Upper lobe of left lung (tissue), 4 donors: Measurements from ENCODE around the gene MUC13.

Source experiments
- EP300 ChIP-seq, 4 donors: sonication (generic); formaldehyde crosslinking; IDR thresholded peaks; one replicate each; pipeline ENCODE4 v1.5.1; 2017; ENCODE audit warnings: antibody characterized with exemption in 4 of 4, control low read depth in 2 of 4
- POLR2A ChIP-seq, 4 donors: fragments of 450-650 bp; IDR thresholded peaks; one replicate each; pipeline ENCODE4 v1.5.1; 2016 to 2017; ENCODE audit warnings: antibody characterized with exemption in 4 of 4, mild to moderate bottlenecking in 2 of 4
- POLR2AphosphoS5 ChIP-seq, 2 donors: sonication (generic); formaldehyde crosslinking; IDR thresholded peaks; one replicate each; pipeline ENCODE4 v1.5.1; 2017; ENCODE audit warnings: antibody characterized with exemption in 2 of 2
- TF ChIP-seq, protein P1 (sequence below), 6 experiments: fragments of 450-650 bp in 4 of 6; fragments of 200-600 bp in 2 of 6; sonication (generic) in 2 of 6; IDR thresholded peaks; one replicate each; pipeline ENCODE4 v1.5.1; 2016 to 2019; ENCODE audit warnings: antibody characterized with exemption in 6 of 6

DNA sequence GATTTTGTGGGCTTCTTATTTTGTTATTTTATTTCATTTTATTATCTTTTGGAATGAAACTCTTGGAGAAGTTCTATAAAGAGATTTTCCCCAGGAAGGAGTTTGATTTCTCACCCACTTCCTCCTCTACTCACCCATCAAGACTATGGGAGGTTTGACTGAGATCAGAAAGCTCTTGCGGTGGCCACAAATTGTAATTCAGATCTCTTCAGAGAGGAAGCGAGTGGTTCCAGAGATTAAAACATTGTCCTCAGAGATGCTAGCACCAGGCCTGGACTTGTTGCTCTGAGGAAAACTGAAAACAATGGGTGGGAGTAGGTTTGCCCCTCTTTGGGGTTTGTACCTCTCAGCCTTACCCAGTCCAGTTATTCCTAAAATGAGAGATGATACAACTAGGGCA is 8.1 kb upstream of the MUC13 start:
- no peak for TF ChIP-seq POLR2AphosphoS5 (IDR thresholded peaks at IDR 0.05)
- TF ChIP-seq, protein P1, sequence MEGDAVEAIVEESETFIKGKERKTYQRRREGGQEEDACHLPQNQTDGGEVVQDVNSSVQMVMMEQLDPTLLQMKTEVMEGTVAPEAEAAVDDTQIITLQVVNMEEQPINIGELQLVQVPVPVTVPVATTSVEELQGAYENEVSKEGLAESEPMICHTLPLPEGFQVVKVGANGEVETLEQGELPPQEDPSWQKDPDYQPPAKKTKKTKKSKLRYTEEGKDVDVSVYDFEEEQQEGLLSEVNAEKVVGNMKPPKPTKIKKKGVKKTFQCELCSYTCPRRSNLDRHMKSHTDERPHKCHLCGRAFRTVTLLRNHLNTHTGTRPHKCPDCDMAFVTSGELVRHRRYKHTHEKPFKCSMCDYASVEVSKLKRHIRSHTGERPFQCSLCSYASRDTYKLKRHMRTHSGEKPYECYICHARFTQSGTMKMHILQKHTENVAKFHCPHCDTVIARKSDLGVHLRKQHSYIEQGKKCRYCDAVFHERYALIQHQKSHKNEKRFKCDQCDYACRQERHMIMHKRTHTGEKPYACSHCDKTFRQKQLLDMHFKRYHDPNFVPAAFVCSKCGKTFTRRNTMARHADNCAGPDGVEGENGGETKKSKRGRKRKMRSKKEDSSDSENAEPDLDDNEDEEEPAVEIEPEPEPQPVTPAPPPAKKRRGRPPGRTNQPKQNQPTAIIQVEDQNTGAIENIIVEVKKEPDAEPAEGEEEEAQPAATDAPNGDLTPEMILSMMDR (IDR thresholded peaks at IDR 0.05), result no peak
- TF ChIP-seq POLR2A (IDR thresholded peaks at IDR 0.05), result no peak
- TF ChIP-seq EP300 (IDR thresholded peaks at IDR 0.05), result no peak
